IMR-90 (cell line): ENCODE measurements around the gene SLFN12L. TPM values are rescaled to one million over a fixed set of nuclear protein-coding genes. Genes with fewer than 3 reads are reported as not detected.

Experiments
- ATAC-seq: fragments of 200-7000 bp; cut with Tn5 transposase; 2 replicates; pipeline ENCODE4 v1.9.1; 2020; ENCODE audit warnings: low read depth, mild to moderate bottlenecking, moderate library complexity
- BruUV-seq: library from RNA; stranded (reverse); fragments of 400-500 nt; replicated peaks from 2 replicates; lab custom pipeline; 2021; lab: Mats Ljungman, UMichigan
- CTCF ChIA-PET: fragments of 300-600 bp; formaldehyde crosslinking; extraction: SDS; loops from one replicate; lab custom pipeline; 2021; ENCODE audit warnings: antibody characterized with exemption; lab: Yijun Ruan, JAX
- POLR2A ChIA-PET: fragments of 300-600 bp; sonication (Branson Sonifier 250); formaldehyde crosslinking; loops from one replicate; lab custom pipeline; 2022; ENCODE audit warnings: antibody characterized with exemption; ENCODE audit not compliant: unreplicated experiment; lab: Charles Lee
- DNase-seq: peaks from one replicate; pipeline ENCODE4 v3.0.0; 2013
- H2AFZ ChIP-seq: replicated peaks from 2 replicates; pipeline ENCODE3; 2013; ENCODE audit warnings: low read length, mild to moderate bottlenecking; ENCODE audit not compliant: poor library complexity
- H2AK5ac ChIP-seq: 2 replicates; pipeline ENCODE4 v1.6.1; 2013; ENCODE audit warnings: low read depth, low read length, inconsistent platforms
- H2AK9ac ChIP-seq: replicated peaks from 2 replicates; pipeline ENCODE3; 2013; ENCODE audit warnings: mild to moderate bottlenecking, low read depth, low read length, moderate library complexity; ENCODE audit not compliant: poor library complexity
- H2BK120ac ChIP-seq: 2 replicates; pipeline ENCODE4 v1.6.1; 2013; ENCODE audit warnings: low read depth, low read length, inconsistent platforms
- H2BK15ac ChIP-seq: 3 replicates; pipeline ENCODE4 v1.6.1; 2013; ENCODE audit warnings: low read depth, low read length, inconsistent platforms
- H2BK20ac ChIP-seq: 2 replicates; pipeline ENCODE4 v1.6.1; 2013; ENCODE audit warnings: low read depth, mild to moderate bottlenecking, inconsistent platforms, low read length, moderate library complexity
- H2BK5ac ChIP-seq: 2 replicates; pipeline ENCODE4 v1.6.1; 2013; ENCODE audit warnings: mild to moderate bottlenecking, low read depth, low read length, inconsistent platforms; ENCODE audit not compliant: poor library complexity, severe bottlenecking
- H3K14ac ChIP-seq: replicated peaks from 2 replicates; pipeline ENCODE4 v1.6.1; 2013; ENCODE audit warnings: low read depth, low read length, inconsistent platforms
- H3K18ac ChIP-seq: 2 replicates; pipeline ENCODE4 v1.6.1; 2013; ENCODE audit warnings: low read depth, low read length, control low read depth
- H3K23ac ChIP-seq: 2 replicates; pipeline ENCODE4 v1.6.1; 2013; ENCODE audit warnings: low read depth, low read length, inconsistent platforms
- H3K27ac ChIP-seq: 2 replicates; pipeline ENCODE4 v1.5.1; 2013; ENCODE audit warnings: mild to moderate bottlenecking, control low read depth, low read length; ENCODE audit not compliant: insufficient read depth
- H3K27me3 ChIP-seq: 2 replicates; pipeline ENCODE4 v1.6.1; 2013; ENCODE audit warnings: low read length; ENCODE audit not compliant: control insufficient read depth, insufficient read depth
- H3K36me3 ChIP-seq: 2 replicates; pipeline ENCODE4 v1.6.1; 2013; ENCODE audit warnings: low read length, mixed read lengths; ENCODE audit not compliant: control insufficient read depth, insufficient read depth
- H3K4ac ChIP-seq: 2 replicates; pipeline ENCODE4 v1.6.1; 2013; ENCODE audit warnings: low read depth, low read length, inconsistent platforms
- H3K4me1 ChIP-seq: 2 replicates; pipeline ENCODE4 v1.6.1; 2013; ENCODE audit warnings: low read length, mixed read lengths; ENCODE audit not compliant: control insufficient read depth, insufficient read depth
- H3K4me2 ChIP-seq: 2 replicates; pipeline ENCODE4 v1.6.1; 2013; ENCODE audit warnings: low read depth, mild to moderate bottlenecking, control low read depth, low read length, moderate library complexity
- H3K4me3 ChIP-seq: 2 replicates; pipeline ENCODE4 v1.5.1; 2013; ENCODE audit warnings: low read depth, mild to moderate bottlenecking, control low read depth, low read length, moderate library complexity; ENCODE audit not compliant: insufficient read depth
- H3K56ac ChIP-seq: 2 replicates; pipeline ENCODE4 v1.6.1; 2013; ENCODE audit warnings: low read length, inconsistent platforms; ENCODE audit not compliant: insufficient read depth; ENCODE audit errors: extremely low read depth
- H3K79me1 ChIP-seq, 2 experiments: 2 replicates each; pipeline ENCODE4 v1.6.1; 2013; ENCODE audit warnings: low read length in 2 of 2, inconsistent platforms in 1 of 2, low read depth in 1 of 2
- H3K9ac ChIP-seq: 2 replicates; pipeline ENCODE4 v1.6.1; 2013; ENCODE audit warnings: low read depth, low read length, control low read depth
- H3K9me1 ChIP-seq: 2 replicates; pipeline ENCODE4 v1.6.1; 2013; ENCODE audit warnings: low read length, inconsistent platforms; ENCODE audit not compliant: insufficient read depth
- H3K9me3 ChIP-seq: 2 replicates; pipeline ENCODE4 v1.6.1; 2013; ENCODE audit warnings: low read length; ENCODE audit not compliant: control insufficient read depth, insufficient read depth
- H4K20me1 ChIP-seq: 2 replicates; pipeline ENCODE4 v1.6.1; 2013; ENCODE audit warnings: low read length, inconsistent platforms; ENCODE audit not compliant: insufficient read depth
- H4K5ac ChIP-seq: 2 replicates; pipeline ENCODE4 v1.6.1; 2013; ENCODE audit warnings: mild to moderate bottlenecking, low read depth, low read length, control low read depth
- H4K8ac ChIP-seq, 2 experiments: 2 replicates each; pipeline ENCODE4 v1.6.1; 2013; ENCODE audit warnings: low read depth in 2 of 2, low read length in 2 of 2, control low read depth in 1 of 2, inconsistent platforms in 1 of 2
- H4K91ac ChIP-seq: 2 replicates; pipeline ENCODE4 v1.6.1; 2013; ENCODE audit warnings: low read depth, low read length, inconsistent platforms; ENCODE audit not compliant: insufficient read depth
- CTCF ChIP-seq: conservative IDR thresholded peaks from 2 replicates; pipeline ENCODE4 v1.5.1; 2012; ENCODE audit warnings: mild to moderate bottlenecking, low read depth, low read length, improper control_type of control experiment
- FOS ChIP-seq: fragments of 150-350 bp; IDR thresholded peaks from 2 replicates; pipeline ENCODE4 v1.6.1; 2016; ENCODE audit warnings: low read depth, low read length
- MAFK ChIP-seq: IDR thresholded peaks from 2 replicates; pipeline ENCODE4 v1.6.1; 2012; ENCODE audit warnings: low read depth, low read length, improper control_type of control experiment
- dilution Hi-C: fragments of 300-500 bp; cut with HindIII; formaldehyde crosslinking; loops from one replicate; pipeline ENCODE4 v1.14.3; 2018; ENCODE audit warnings: low sequenced_read_pairs; ENCODE audit not compliant: unreplicated experiment
- in situ Hi-C: fragments of 300-500 bp; cut with MboI; formaldehyde crosslinking; loops from 3 replicates; pipeline ENCODE4 v1.14.3; 2019; ENCODE audit warnings: low sequenced_read_pairs, inconsistent platforms, mixed read lengths
- intact Hi-C: fragments of 100-400 bp; cut with micrococcal nuclease; formaldehyde crosslinking; loops from 2 replicates; pipeline ENCODE4 v1.10.0; 2022
- polyA plus RNA-seq, 3 experiments: library from polyadenylated mRNA; depleted of rRNA; stranded (reverse); fragments of >200 nt; gene quantifications; 2 replicates each; pipeline ENCODE4 v1.2.3, GENCODE V29; 2012; ENCODE audit warnings: low replicate concordance in 1 of 3
- total RNA-seq: library from RNA; depleted of rRNA; stranded (reverse); fragments of >200 nt; gene quantifications from 2 replicates; pipeline ENCODE4 v1.2.3, GENCODE V29; 2012

The SLFN12L gene
- total and polyA plus RNA-seq, 2 of the 4 experiments (the other 2 are of a cell fraction), result 0.18 TPM; not detected in 1

- H3K9me3 ChIP-seq, result no peaks in the 10 kb centered on the region
- CTCF ChIA-PET, result interaction anchor here (1.8 kb wide), 1 partner anchor 10 kb away, joined by 6 read pairs; the partner anchor contains the start of gene SLFN13
- TF ChIP-seq CTCF, result no peak
- no peak for TF ChIP-seq FOS
- TF ChIP-seq MAFK, result peak; percentile 83
- no peak overlapping the region for H2AK9ac ChIP-seq
- no peaks in the 10 kb centered on the region for H3K79me1 ChIP-seq
- no peak overlapping the region for H3K4ac ChIP-seq
- no peak overlapping the region for H2BK15ac ChIP-seq
- H2BK20ac ChIP-seq, result no peak overlapping the region
- ATAC-seq (no peak), DNase-seq (no peak)
- H3K14ac ChIP-seq, result no peak overlapping the region
- POLR2A ChIA-PET, result no interaction called here
- no peak overlapping the region for H4K91ac ChIP-seq
- H4K5ac ChIP-seq, result no peak overlapping the region
- no peak overlapping the region for H4K8ac ChIP-seq
- no peaks in the 10 kb centered on the region for H3K27me3 ChIP-seq
- no peak overlapping the region for H2AFZ ChIP-seq
- peaks cover under 1% of the 10 kb centered on the region; the same call in 1 of the 2 replicates for H4K20me1 ChIP-seq
- no peak overlapping the region for H3K27ac ChIP-seq
- H2BK5ac ChIP-seq, result no peak overlapping the region
- H2AK5ac ChIP-seq, result no peak overlapping the region
- no peaks in the 10 kb centered on the region for H3K9me1 ChIP-seq
- in situ Hi-C loops, result no loop called here
- BruUV-seq, result no TSS peak
- dilution Hi-C loops, result no loop called here
- no peak overlapping the region for H3K18ac ChIP-seq
- no peak overlapping the region for H3K23ac ChIP-seq
- intact Hi-C loops, result loop anchor here (10.0 kb wide), 2 partner anchors 264 to 306 kb away; no protein-coding TSS in a partner anchor
- no peak overlapping the region for H3K4me2 ChIP-seq
- no peaks in the 10 kb centered on the region for H3K36me3 ChIP-seq
- no peak overlapping the region for H3K56ac ChIP-seq
- H3K4me3 ChIP-seq, result no peak overlapping the region
- no peak overlapping the region for H2BK120ac ChIP-seq
- no peak overlapping the region for H3K9ac ChIP-seq
- H3K4me1 ChIP-seq, result no peaks in the 10 kb centered on the region
Observed at GRCh38 chr17:35438433-35438832, 99.0 kb downstream of the SLFN12L start.
